Prostate gland (tissue), 2 donors: ENCODE results near the gene PPP2R2B. TPM values are rescaled to one million over a fixed set of nuclear protein-coding genes. Genes with fewer than 3 reads are reported as not detected.

ENCODE experiments used
- DNase-seq: peaks from one replicate; pipeline ENCODE4 v3.0.0-alpha.2; 2019; ENCODE audit warnings: low spot score
- H3K27ac ChIP-seq, 2 donors: fragments of 200-600 bp; sonication (generic); 2 replicates each; pipeline ENCODE4 v1.5.1; 2017 to 2019
- H3K27me3 ChIP-seq: fragments of 200-600 bp; sonication (generic); replicated peaks from 2 replicates; pipeline ENCODE4 v1.5.1; 2019; ENCODE audit not compliant: insufficient read depth
- H3K36me3 ChIP-seq, 2 donors: fragments of 200-600 bp; sonication (generic); 1 replicate in 1 of 2; 2 replicates in 1 of 2; pipeline versions ENCODE4 v1.5.1 to v1.8.1; 2017 to 2019
- H3K4me1 ChIP-seq: fragments of 200-600 bp; sonication (generic); replicated peaks from 2 replicates; pipeline ENCODE4 v1.5.1; 2019
- H3K4me3 ChIP-seq, 2 donors: fragments of 200-600 bp; sonication (generic); 2 replicates each; pipeline ENCODE4 v1.5.1; 2017 to 2019
- H3K9me3 ChIP-seq: fragments of 200-600 bp; sonication (generic); 2 replicates; pipeline ENCODE4 v1.5.1; 2017
- POLR2A ChIP-seq: fragments of 450-650 bp; IDR thresholded peaks from one replicate; pipeline ENCODE4 v1.6.1; 2016; ENCODE audit warnings: antibody characterized with exemption, mild to moderate bottlenecking
- POLR2AphosphoS5 ChIP-seq: sonication (generic); formaldehyde crosslinking; IDR thresholded peaks from one replicate; pipeline ENCODE4 v1.6.1; 2017; ENCODE audit warnings: antibody characterized with exemption
- WGBS: methylation state at CpG from one replicate; pipeline ENCODE4 v1.1.5; 2018; 5-methylcytosine and 5-hydroxymethylcytosine counted together
- intact Hi-C: fragments of 100-400 bp; cut with DNase I; formaldehyde crosslinking; loops from one replicate; pipeline ENCODE4 v1.14.2; 2022
- total RNA-seq, 2 donors: library from RNA; depleted of rRNA; stranded (reverse); fragments of >200 nt; gene quantifications; one replicate each; pipeline ENCODE4 v1.1.0, GENCODE V29; 2016
- TF ChIP-seq, protein P1 (sequence below), 4 experiments: fragments of 200-600 bp in 2 of 4; fragments of 450-650 bp in 2 of 4; sonication (generic) in 2 of 4; IDR thresholded peaks; 1 replicate in 3 of 4; 2 replicates in 1 of 4; pipeline ENCODE4 v1.5.1; 2016 to 2019; ENCODE audit warnings: antibody characterized with exemption in 4 of 4, mild to moderate bottlenecking in 2 of 4, moderate library complexity in 2 of 4

Gene PPP2R2B
- total RNA-seq, 2 donors from 2014 or later = 0.68 to 2.6 TPM

GRCh38 chr5:146820987-146821386, 57.6 kb downstream of the PPP2R2B start:
- Histone ChIP-seq H3K27me3 (no peaks in the 10 kb centered on the region), H3K4me3 (no peak overlapping the region), H3K4me1 (no peaks in the 10 kb centered on the region), H3K9me3 (no peaks in the 10 kb centered on the region), H3K27ac (no peak overlapping the region), H3K36me3 (no peaks in the 10 kb centered on the region)
- intact Hi-C loops = no loop called here
- 96% methylated on average over 3 of the region's 3 CpGs for WGBS
- TF ChIP-seq POLR2A = no peak
- TF ChIP-seq, protein P1, sequence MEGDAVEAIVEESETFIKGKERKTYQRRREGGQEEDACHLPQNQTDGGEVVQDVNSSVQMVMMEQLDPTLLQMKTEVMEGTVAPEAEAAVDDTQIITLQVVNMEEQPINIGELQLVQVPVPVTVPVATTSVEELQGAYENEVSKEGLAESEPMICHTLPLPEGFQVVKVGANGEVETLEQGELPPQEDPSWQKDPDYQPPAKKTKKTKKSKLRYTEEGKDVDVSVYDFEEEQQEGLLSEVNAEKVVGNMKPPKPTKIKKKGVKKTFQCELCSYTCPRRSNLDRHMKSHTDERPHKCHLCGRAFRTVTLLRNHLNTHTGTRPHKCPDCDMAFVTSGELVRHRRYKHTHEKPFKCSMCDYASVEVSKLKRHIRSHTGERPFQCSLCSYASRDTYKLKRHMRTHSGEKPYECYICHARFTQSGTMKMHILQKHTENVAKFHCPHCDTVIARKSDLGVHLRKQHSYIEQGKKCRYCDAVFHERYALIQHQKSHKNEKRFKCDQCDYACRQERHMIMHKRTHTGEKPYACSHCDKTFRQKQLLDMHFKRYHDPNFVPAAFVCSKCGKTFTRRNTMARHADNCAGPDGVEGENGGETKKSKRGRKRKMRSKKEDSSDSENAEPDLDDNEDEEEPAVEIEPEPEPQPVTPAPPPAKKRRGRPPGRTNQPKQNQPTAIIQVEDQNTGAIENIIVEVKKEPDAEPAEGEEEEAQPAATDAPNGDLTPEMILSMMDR (IDR thresholded peaks at IDR 0.05) = no peak
- TF ChIP-seq POLR2AphosphoS5 = no peak
- DNase-seq = no peak

GRCh38 chr5:146818822-146819221, 59.7 kb downstream of the PPP2R2B start:
- Histone ChIP-seq H3K9me3 (no peaks in the 10 kb centered on the region), H3K27me3 (no peaks in the 10 kb centered on the region), H3K36me3 (no peaks in the 10 kb centered on the region), H3K4me3 (no peak overlapping the region), H3K27ac (no peak overlapping the region), H3K4me1 (no peaks in the 10 kb centered on the region)
- intact Hi-C loops = no loop called here
- no peak for TF ChIP-seq POLR2AphosphoS5
- no peak for TF ChIP-seq POLR2A
- TF ChIP-seq, protein P1 (IDR thresholded peaks at IDR 0.05) = no peak
- 66% methylated on average over 2 of the region's 2 CpGs for WGBS
- DNase-seq = no peak

DNA sequence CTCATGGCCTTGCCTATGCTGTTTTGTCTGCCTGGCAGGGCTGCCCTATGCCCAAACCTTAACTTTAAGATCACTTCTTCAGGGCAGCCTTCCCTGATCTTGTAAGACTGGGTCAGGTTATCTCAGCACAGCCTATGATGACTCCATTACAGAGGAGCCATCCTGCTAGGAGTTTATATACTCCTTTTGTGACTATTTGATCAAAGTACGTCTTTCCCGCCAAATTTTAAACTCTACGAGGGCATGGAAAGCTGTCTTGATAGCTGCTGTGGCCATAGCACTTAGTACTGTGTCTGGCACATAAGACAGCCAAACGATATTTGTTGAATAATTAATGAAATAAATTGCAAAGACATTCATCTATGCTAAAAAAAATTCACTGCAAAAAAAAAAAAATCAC, 60.6 kb downstream of the PPP2R2B start:
- no peak for DNase-seq
- H3K36me3 ChIP-seq = no peaks in the 10 kb centered on the region
- no peaks in the 10 kb centered on the region for H3K9me3 ChIP-seq
- TF ChIP-seq, protein P1 (IDR thresholded peaks at IDR 0.05) = no peak
- TF ChIP-seq POLR2A (no peak), POLR2AphosphoS5 (no peak)
- no peak overlapping the region for H3K27ac ChIP-seq
- H3K27me3 ChIP-seq = no peaks in the 10 kb centered on the region
- WGBS = 91% methylated on average over 4 of the region's 4 CpGs
- no peaks in the 10 kb centered on the region for H3K4me1 ChIP-seq
- intact Hi-C loops = no loop called here
- no peak overlapping the region for H3K4me3 ChIP-seq

GRCh38 chr5:146816775-146817387, 61.7 kb downstream of the PPP2R2B start:
- DNase-seq = no peak
- WGBS = 15% methylated on average over 1 of the region's 1 CpG
- H3K27ac ChIP-seq = no peak overlapping the region
- no peaks in the 10 kb centered on the region for H3K4me1 ChIP-seq
- no peaks in the 10 kb centered on the region for H3K27me3 ChIP-seq
- H3K4me3 ChIP-seq = no peak overlapping the region
- no peak for TF ChIP-seq POLR2AphosphoS5
- TF ChIP-seq POLR2A = no peak
- TF ChIP-seq, protein P1 (IDR thresholded peaks at IDR 0.05) = no peak
- no peaks in the 10 kb centered on the region for H3K9me3 ChIP-seq
- intact Hi-C loops = no loop called here
- H3K36me3 ChIP-seq = no peaks in the 10 kb centered on the region

DNA sequence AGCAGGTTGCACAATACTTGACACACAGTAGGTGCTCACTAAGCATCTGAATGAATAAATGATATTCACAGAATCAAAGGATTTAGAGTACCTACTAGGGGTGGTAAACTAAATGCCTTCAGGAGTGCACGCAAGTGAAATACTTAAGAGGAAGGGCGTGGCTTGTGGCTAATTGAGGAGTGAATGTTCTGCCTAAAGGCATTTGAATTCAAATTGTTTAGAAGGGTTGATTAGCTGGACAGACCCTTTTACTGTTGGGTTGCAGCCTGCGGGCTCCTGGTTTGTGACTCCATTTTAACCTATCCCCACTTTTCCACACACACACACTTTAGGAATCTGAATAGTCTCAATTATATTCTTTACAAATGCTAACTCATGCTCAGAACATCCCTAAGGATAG, 63.1 kb downstream of the PPP2R2B start:
- no peaks in the 10 kb centered on the region for H3K4me1 ChIP-seq
- no peaks in the 10 kb centered on the region for H3K9me3 ChIP-seq
- intact Hi-C loops = no loop called here
- no peak for DNase-seq
- H3K27ac ChIP-seq = no peak overlapping the region
- no peaks in the 10 kb centered on the region for H3K36me3 ChIP-seq
- WGBS = 71% methylated on average over 3 of the region's 3 CpGs
- TF ChIP-seq, protein P1 (IDR thresholded peaks at IDR 0.05) = no peak
- TF ChIP-seq POLR2AphosphoS5 (no peak), POLR2A (no peak)
- no peak overlapping the region for H3K4me3 ChIP-seq
- H3K27me3 ChIP-seq = no peaks in the 10 kb centered on the region
